GM18505 (cell line): ENCODE data around the gene C21orf91.

Experiments used
- ATAC-seq: cut with Tn5 transposase; IDR thresholded peaks from one replicate; pipeline ENCODE4 v1.9.1; 2021; ENCODE audit not compliant: unreplicated experiment
- POLR2A ChIP-seq: IDR thresholded peaks from 4 replicates; pipeline ENCODE4 v1.6.1; 2011; ENCODE audit warnings: borderline replicate concordance; ENCODE audit not compliant: insufficient read depth, insufficient read length; ENCODE audit errors: extremely low read depth

C21orf91 gene

DNA sequence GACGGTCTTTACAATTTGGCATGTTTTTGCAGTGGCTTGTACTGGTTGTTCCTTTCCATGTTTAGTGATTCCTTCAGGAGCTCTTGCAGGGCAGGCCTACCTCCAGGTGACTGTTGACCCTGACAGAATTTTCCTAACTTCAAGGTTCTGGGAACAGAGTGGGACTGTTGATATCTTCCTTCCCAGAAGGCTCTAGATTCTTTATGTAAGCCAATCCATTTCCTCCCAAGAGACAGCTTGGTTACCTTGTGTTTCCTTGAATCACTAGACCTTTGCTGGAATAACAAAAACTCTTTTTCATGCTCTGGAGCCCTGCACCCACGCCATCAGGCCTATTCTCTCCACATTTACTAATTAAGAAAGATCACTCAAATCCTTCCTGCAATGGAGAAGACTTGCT is 67.0 kb downstream of the C21orf91 start:
- no peak for TF ChIP-seq POLR2A
- ATAC-seq: no peak

GRCh38 chr21:17746920-17747319 is 72.2 kb downstream of the C21orf91 start:
- ATAC-seq: no peak
- no peak for TF ChIP-seq POLR2A

DNA sequence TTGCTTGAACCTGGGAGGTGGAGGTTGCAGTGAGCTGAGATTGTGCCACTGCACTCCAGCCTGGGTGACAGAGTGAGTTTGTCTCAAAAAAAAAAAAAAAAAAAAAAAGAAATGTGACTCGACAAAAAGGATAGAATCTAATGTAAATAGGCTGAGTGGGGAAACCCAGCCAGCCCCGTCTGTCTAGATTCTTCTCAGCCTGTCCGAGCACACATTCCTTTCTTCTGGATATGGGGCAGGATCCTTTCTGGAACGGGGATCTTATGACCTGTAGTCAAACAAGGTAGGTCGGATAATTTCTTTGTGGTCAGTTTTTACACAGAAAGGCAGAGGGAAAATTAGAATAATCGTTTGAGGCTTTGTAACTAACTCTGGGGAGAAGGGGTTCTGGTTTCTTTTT is 74.1 kb downstream of the C21orf91 start:
- no peak for TF ChIP-seq POLR2A
- no peak for ATAC-seq

DNA sequence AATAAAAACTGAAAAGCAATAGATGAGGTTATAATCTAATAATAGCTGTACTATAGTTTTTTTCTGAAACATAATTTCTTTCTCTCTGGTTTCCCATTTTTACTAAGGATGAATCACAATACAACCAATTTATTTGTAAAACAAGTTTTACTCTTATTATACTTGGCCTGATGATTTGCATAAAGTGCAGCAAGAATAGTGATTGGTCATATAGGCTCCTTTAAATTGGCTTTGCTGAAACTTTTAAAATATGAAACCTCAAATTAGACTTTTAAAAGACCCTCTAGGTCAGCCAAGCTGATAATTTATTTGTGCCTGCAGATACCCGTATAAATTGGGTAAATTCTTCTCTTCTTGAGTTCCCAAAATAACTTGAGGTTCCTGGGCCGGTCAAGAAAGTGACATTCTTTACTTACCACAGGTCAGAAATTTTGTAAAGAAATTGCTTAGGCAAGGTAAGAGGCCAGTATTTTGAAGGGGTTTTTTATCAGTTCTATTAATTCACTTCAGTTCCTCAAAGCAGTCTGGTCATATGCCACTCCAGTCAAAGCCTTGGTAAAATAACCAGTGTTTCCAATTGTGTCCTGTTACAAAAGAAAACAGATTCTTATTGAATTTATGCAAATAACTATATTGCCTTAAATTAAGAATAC is 76.1 kb downstream of the C21orf91 start:
- TF ChIP-seq POLR2A: no peak
- no peak for ATAC-seq

- no peak for ATAC-seq
Measured at GRCh38 chr21:17742181-17742580, 77.0 kb downstream of the C21orf91 start.

More at GRCh38 chr21:17742181-17742580, 77.0 kb downstream of the C21orf91 start:
- TF ChIP-seq POLR2A: no peak
